ENCODE measurements around the gene TTC34.

DNA sequence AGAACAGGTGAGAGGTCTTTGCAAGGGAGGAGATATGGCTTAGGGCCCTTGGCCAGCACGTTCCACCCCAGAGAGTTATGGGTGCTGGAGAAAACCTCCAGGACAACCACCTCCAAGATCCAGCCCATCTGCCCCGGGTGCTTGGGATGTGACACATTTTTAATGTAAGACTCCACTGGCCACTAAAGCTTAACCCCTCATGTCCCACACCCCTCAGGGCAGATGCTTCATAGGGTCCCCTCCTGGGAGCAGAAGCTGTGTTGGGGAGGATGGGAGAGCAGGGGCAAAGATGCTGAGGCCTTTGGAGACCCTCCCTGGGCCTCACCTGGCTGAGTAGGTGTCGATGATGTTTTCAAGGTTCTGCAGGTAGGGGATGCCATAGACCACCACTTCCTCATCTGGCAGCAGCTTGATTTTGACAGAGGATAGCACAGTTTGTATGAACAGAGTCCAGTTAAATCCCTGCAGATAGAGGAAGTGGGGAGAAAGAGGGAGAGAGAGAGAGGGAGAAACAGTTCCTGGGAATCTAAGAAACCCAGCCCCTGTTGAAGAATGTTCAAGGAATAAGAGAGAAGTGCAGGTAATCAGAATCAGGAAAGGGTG lies 203.1 kb downstream of the TTC34 start:
- TF ChIP-seq, protein P1, sequence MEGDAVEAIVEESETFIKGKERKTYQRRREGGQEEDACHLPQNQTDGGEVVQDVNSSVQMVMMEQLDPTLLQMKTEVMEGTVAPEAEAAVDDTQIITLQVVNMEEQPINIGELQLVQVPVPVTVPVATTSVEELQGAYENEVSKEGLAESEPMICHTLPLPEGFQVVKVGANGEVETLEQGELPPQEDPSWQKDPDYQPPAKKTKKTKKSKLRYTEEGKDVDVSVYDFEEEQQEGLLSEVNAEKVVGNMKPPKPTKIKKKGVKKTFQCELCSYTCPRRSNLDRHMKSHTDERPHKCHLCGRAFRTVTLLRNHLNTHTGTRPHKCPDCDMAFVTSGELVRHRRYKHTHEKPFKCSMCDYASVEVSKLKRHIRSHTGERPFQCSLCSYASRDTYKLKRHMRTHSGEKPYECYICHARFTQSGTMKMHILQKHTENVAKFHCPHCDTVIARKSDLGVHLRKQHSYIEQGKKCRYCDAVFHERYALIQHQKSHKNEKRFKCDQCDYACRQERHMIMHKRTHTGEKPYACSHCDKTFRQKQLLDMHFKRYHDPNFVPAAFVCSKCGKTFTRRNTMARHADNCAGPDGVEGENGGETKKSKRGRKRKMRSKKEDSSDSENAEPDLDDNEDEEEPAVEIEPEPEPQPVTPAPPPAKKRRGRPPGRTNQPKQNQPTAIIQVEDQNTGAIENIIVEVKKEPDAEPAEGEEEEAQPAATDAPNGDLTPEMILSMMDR (IDR thresholded peaks at IDR 0.05): no peak
- TF ChIP-seq ZFX (IDR thresholded peaks at IDR 0.05; ENCODE audit: borderline replicate concordance): no peak
